Skin epidermis (tissue), 12 donors: ENCODE results near the gene SCGB2B2.
A peak's percentile ranks its signal among the peaks of the same experiment; 100 is the strongest.
"Not testable (repeated sequence)": the region's sequence is repeated elsewhere in the genome, so short reads cannot be mapped to it uniquely, and the experiment has no call there.

Experiments used
- H3K27ac ChIP-seq, 21 experiments: fragments of 200-600 bp; sonication (generic) in 11 of 21; one replicate each; pipeline ENCODE4 v1.5.0; 2020; ENCODE audit warnings: mild to moderate bottlenecking in 3 of 21, inconsistent platforms in 2 of 21, moderate library complexity in 2 of 21
- H3K4me3 ChIP-seq, 7 experiments: fragments of 200-600 bp; sonication (generic) in 2 of 7; one replicate each; pipeline ENCODE4 v1.5.0; 2020; ENCODE audit warnings: inconsistent platforms in 2 of 7, mild to moderate bottlenecking in 2 of 7, moderate library complexity in 1 of 7

Gene SCGB2B2

GRCh38 chr19:34673590-34673989, 3.4 kb downstream of the SCGB2B2 start:
- H3K4me3 ChIP-seq: no peak overlapping the region
- H3K27ac ChIP-seq: no peak overlapping the region

DNA sequence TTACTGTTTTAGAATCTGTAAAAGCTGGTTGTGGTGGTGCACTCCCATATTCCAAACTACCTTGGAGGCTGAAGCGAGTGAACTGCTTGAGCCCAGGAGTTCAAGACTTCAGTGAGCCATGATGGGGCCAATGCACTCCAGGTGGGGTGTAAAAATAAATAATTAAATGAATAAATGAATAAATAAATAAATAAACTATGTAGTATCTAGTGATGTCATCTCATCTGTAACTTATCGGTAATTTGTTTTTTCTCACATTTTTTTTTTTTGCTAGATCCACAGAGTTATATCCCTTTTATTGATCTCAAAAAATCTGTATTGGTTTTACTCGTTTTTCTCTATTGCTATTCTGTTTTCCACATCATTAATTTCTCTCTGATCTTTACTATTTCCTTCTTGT, 5.0 kb downstream of the SCGB2B2 start:
- Histone ChIP-seq H3K4me3 (no peak overlapping the region), H3K27ac (no peak overlapping the region)

GRCh38 chr19:34669305-34669704, 7.7 kb downstream of the SCGB2B2 start:
- Histone ChIP-seq H3K4me3 (no peak overlapping the region), H3K27ac (no peak overlapping the region)

DNA sequence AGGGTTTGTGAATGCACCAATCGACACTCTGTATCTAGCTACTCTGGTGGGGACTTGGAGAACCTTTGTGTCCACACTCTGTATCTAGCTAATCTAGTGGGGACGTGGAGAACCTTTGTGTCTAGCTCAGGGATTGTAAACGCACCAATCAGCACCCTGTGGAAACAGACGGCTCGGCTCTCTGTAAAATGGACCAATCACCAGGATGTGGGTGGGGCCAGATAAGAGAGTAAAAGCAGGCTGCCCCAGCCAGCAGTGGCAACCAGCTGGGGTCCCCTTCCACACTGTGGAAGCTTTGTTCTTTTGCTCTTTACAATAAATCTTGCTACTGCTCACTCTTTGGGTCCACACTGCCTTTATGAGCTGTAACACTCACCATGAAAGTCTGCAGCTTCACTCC, 8.3 kb downstream of the SCGB2B2 start:
- not testable (repeated sequence) for H3K4me3 ChIP-seq, H3K27ac ChIP-seq

GRCh38 chr19:34668077-34668689, 8.8 kb downstream of the SCGB2B2 start:
- H3K27ac ChIP-seq: not testable (repeated sequence)
- peak overlapping the region in 1 of 7 experiments; percentile 18 for H3K4me3 ChIP-seq

GRCh38 chr19:34667349-34668076, 9.4 kb downstream of the SCGB2B2 start:
- Histone ChIP-seq H3K27ac (peak overlapping the region in 16 of 21 experiments; percentile 7 to 79 (median 42)), H3K4me3 (peak overlapping the region in 5 of 7 experiments; percentile 6 to 21 (median 18))

GRCh38 chr19:34666958-34667265, 10.0 kb downstream of the SCGB2B2 start:
- Histone ChIP-seq H3K27ac (peak overlapping the region in 6 of 21 experiments; percentile 18 to 79 (median 50)), H3K4me3 (peak overlapping the region in 2 of 7 experiments; percentile 18 to 21)

DNA sequence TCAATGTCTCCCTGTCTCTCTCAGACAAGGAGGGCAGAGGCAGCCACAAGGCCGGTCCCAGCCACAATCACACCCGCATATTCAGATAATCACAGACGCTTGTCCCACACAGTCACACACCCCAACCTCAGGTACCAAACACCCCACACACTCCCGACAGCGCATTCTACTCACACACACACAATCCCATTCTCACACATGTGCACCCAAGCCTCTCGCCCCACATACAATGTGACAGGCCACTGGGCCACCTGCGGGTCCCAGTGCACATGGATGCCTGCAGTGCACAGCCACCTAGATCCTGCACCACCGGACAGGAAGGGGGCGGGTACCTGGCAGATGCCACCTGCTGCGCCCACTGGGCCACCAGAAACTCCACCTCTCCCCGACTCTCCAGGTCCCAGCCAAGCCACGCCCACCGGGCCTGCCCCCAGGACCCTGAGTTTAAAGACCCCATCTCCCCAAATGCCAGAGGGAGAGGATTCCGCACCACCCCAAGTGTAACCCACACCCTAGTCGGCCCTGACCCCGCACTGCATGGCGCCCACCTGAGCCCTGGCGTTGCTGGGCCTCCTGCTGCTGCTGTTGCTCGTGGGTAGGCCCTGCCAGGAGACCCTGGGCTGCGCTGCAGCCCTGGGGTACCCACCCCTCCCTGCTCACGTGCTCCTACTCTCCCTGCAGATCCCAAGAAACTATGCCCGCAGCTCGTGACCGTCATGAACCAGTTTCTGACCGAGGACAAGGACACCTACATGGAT, 10.6 kb downstream of the SCGB2B2 start:
- H3K27ac ChIP-seq: no peak overlapping the region

GRCh38 chr19:34665275-34665674, 11.7 kb downstream of the SCGB2B2 start:
- H3K27ac ChIP-seq, H3K4me3 ChIP-seq: not testable (repeated sequence)

More for the DNA sequence above, 10.6 kb downstream of the SCGB2B2 start:
- no peak overlapping the region for H3K4me3 ChIP-seq

DNA sequence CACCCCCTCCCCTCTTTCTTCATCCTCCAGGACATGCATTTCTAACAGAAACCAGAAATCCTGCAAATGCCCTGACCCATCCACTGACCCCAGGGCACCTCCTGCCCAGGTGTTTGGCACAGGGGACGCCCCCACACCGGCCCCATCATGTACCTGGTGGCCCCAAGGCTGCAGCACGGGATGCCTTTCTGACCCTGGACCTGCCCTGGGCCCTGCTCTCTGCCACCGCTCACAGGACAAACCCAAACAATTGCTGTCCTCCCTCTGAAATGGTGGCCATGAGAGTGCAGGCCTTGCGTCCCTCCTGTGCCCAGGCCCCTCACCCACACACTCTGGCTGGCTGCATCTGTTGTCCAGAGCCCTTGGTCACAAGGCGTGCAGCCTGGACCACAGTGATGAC, 12.1 kb downstream of the SCGB2B2 start:
- no peak overlapping the region for H3K27ac ChIP-seq
- H3K4me3 ChIP-seq: no peak overlapping the region

DNA sequence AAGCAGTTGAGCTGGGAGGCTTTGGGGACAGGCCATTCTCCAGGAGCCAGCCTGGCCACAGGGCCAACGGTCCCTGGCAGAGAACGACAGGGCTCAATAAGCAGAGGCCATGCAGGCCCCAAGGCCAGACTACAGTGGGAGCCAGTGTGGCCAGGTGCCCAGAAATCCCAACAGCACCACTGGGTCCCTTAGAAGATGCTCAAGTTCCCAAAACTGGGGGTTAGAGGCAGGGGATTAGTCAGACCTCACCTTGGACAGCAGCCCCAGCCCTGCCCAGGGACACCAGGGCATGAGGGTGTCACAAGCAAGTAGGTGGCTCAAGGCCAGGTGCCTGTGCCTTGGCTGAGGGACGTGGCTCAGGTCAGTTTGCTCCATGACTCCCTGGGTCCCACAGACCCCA, 12.8 kb downstream of the SCGB2B2 start:
- H3K27ac ChIP-seq: no peak overlapping the region
- no peak overlapping the region for H3K4me3 ChIP-seq

- Histone ChIP-seq H3K4me3 (no peak overlapping the region), H3K27ac (no peak overlapping the region)
Measured at GRCh38 chr19:34662919-34663318, 14.0 kb downstream of the SCGB2B2 start.

GRCh38 chr19:34661357-34661756, 15.6 kb downstream of the SCGB2B2 start:
- Histone ChIP-seq H3K4me3 (no peak overlapping the region), H3K27ac (no peak overlapping the region)

DNA sequence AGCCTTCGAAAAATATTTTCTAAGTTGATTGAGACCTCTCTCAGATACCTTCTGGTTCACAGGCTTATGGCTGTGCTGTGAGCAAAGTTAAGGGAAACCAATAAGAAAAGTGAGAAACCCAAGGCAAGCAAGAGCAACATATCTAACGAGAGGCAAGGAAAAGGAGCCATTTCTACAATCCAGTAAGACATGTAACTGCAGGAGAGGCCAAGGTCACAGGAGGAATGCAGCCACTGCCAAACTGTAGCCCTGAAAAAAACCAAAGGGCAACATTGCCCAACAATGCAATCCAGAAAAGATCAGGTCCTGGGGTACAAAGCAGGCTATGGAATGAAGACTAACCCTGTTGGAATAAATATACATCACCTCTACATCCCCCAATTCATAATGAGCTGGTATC, 21.3 kb downstream of the SCGB2B2 start:
- H3K4me3 ChIP-seq: no peak overlapping the region
- H3K27ac ChIP-seq: no peak overlapping the region

DNA sequence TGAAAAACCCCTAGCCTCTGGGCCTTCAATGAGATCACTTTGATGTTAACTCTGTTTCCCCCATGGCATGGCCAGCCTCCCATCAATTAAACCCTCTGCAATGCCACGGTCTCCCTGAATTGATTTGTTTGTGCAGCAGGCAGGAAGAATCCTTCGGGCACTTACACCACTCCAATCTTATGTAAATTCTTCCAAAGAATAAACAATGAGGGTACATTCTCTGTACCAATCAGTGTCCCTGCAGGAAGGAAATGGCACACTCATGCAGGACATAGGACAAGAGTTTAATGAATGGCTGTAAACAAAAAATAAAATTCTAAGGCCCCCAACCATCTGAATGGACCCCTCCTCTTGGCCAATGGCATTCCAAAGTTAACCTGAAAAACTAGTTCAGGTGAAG, 22.2 kb downstream of the SCGB2B2 start:
- Histone ChIP-seq H3K27ac (no peak overlapping the region), H3K4me3 (no peak overlapping the region)

DNA sequence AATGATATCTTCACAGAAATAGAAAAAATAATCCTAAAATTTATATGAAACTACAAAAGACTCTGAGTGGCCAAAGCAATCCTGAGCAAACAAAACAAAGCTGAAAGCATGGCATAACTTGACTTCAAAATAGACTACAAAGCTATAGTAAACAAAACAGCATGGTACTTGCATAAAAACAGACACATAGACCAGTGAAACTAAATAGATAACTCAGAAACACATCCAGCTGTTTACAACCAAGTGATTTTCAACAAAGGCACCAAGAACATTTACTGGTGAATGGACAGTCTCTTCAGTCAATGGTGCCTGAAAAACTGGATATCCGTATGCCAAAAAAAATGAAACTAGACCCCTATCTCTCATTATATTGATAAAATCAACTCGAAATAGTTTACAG, 25.2 kb downstream of the SCGB2B2 start:
- H3K4me3 ChIP-seq: no peak overlapping the region

DNA sequence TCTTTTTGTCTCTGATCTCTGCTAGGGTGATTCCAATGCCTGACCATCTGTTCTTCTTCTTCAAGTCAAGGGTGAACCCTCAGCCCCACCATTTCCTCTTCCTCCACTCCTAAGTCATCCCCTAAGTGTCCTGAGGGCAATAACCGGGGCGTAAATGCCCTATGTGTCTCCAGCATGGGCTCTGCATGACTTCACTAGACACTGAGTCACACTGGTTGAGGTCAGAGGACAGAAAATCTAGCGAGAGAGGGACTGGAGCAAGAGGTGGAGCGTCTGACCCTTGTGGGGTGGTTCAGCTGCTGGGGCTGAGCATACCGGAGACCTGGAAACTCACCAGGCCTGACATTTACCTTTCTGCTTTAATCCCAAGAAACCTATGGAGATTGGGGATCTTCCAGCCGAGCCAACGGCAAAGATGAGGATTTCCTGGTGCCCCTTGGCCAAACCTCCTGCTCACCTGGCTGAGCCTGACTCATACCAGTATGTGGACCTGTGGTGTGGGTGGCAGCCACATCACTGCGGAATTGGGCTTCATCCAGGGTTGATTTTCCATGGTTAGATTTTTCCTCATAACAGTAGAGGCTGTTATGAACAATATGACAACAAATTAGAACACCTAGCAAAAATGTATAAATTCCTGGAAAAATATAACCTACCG, 26.9 kb downstream of the SCGB2B2 start:
- Histone ChIP-seq H3K4me3 (no peak overlapping the region), H3K27ac (no peak overlapping the region)

More for the DNA sequence above, 25.2 kb downstream of the SCGB2B2 start:
- no peak overlapping the region for H3K27ac ChIP-seq

GRCh38 chr19:34645551-34645950, 31.4 kb downstream of the SCGB2B2 start:
- H3K27ac ChIP-seq: no peak overlapping the region
- H3K4me3 ChIP-seq: no peak overlapping the region

GRCh38 chr19:34644991-34645461, 31.9 kb downstream of the SCGB2B2 start:
- H3K4me3 ChIP-seq: no peak overlapping the region
- no peak overlapping the region for H3K27ac ChIP-seq

DNA sequence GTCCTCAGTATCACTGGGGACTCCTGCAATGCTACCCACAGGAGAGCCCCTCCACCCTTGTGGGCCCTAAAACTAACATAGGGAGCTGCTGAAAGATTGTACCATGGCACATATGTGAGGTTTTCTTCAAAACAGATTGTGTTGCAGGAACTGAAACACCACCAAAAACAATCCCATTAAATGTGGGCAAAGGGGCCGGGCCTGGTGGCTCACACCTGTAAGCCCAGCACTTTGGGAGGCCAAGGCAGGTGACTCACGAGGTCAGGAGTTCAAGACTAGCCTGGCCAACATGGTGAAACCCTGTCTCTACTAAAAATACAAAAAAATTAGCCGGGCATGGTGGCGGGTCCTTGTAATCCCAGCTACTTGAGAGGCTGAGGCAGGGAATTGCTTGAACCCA, 34.7 kb downstream of the SCGB2B2 start:
- H3K4me3 ChIP-seq: no peak overlapping the region
- no peak overlapping the region for H3K27ac ChIP-seq
